SH-SY5Y (cell line): Measurements from ENCODE around the gene GTF2IRD1.

Experiments
- GATA2 ChIP-seq: IDR thresholded peaks from 2 replicates; pipeline ENCODE4 v1.6.1; 2011; ENCODE audit warnings: mild to moderate bottlenecking, low read depth, low read length
- GATA3 ChIP-seq: IDR thresholded peaks from 2 replicates; pipeline ENCODE4 v1.6.1; 2011; ENCODE audit warnings: low read depth, mild to moderate bottlenecking, low read length, moderate library complexity

The GTF2IRD1 gene

GRCh38 chr7:74453322-74454011, at the start of gene GTF2IRD1:
GTF2IRD1 (plus strand) TSS chr7:74453906; CDS start chr7:74508081, 54,175 bp downstream.
- TF ChIP-seq GATA3 (no peak), GATA2 (no peak)

- TF ChIP-seq GATA2 (no peak), GATA3 (no peak)
Measured at GRCh38 chr7:74404388-74404700, 49.4 kb upstream of the GTF2IRD1 start.

GRCh38 chr7:74404741-74405140, 49.0 kb upstream of the GTF2IRD1 start:
- TF ChIP-seq GATA3 (no peak), GATA2 (no peak)

- TF ChIP-seq GATA2 (no peak), GATA3 (no peak)
Measured at GRCh38 chr7:74405191-74405898, 48.4 kb upstream of the GTF2IRD1 start.

GRCh38 chr7:74405899-74406512, 47.7 kb upstream of the GTF2IRD1 start:
- no peak for TF ChIP-seq GATA3
- TF ChIP-seq GATA2, result no peak

- TF ChIP-seq GATA3 (no peak), GATA2 (no peak)
Measured at GRCh38 chr7:74407958-74408357, 45.7 kb upstream of the GTF2IRD1 start.

- no peak for TF ChIP-seq GATA3
- TF ChIP-seq GATA2, result no peak
Measured at GRCh38 chr7:74409571-74409970, 44.1 kb upstream of the GTF2IRD1 start.

GRCh38 chr7:74410772-74411171, 42.9 kb upstream of the GTF2IRD1 start:
- TF ChIP-seq GATA2, result no peak
- no peak for TF ChIP-seq GATA3

GRCh38 chr7:74412056-74412455, 41.6 kb upstream of the GTF2IRD1 start:
- no peak for TF ChIP-seq GATA2
- no peak for TF ChIP-seq GATA3

GRCh38 chr7:74412603-74413002, 41.1 kb upstream of the GTF2IRD1 start:
- TF ChIP-seq GATA3, result no peak
- no peak for TF ChIP-seq GATA2

GRCh38 chr7:74417419-74417971, 36.2 kb upstream of the GTF2IRD1 start:
- TF ChIP-seq GATA3 (no peak), GATA2 (no peak)

- TF ChIP-seq GATA3, result no peak
- TF ChIP-seq GATA2, result no peak
Measured at GRCh38 chr7:74418076-74418475, 35.6 kb upstream of the GTF2IRD1 start.

- TF ChIP-seq GATA2, result no peak
- no peak for TF ChIP-seq GATA3
Measured at GRCh38 chr7:74418538-74418937, 35.2 kb upstream of the GTF2IRD1 start.

GRCh38 chr7:74420006-74420405, 33.7 kb upstream of the GTF2IRD1 start:
- TF ChIP-seq GATA2, result no peak

GRCh38 chr7:74424291-74424880, 29.3 kb upstream of the GTF2IRD1 start:
- TF ChIP-seq GATA3 (no peak), GATA2 (no peak)
